Measurements from ENCODE around the gene RYR2. TPM values are rescaled to one million over a fixed set of nuclear protein-coding genes. Genes with fewer than 3 reads are reported as not detected.

The RYR2 gene
- total RNA-seq, 1 donor from 2014 or later, result 0.19 TPM

GRCh38 chr1:237760951-237761350 lies 719.0 kb downstream of the RYR2 start:
- DNase-seq (ENCODE audit: low spot score, unreplicated experiment), result no peak
- H3K27ac Mint-ChIP-seq, result no peak overlapping the region
- H3K9me3 Mint-ChIP-seq (ENCODE audit: low read depth), result no peaks in the 10 kb centered on the region
- H3K27me3 Mint-ChIP-seq, result no peaks in the 10 kb centered on the region
- H3K36me3 Mint-ChIP-seq (ENCODE audit: insufficient read depth), result no peaks in the 10 kb centered on the region
- TF ChIP-seq CTCF (IDR thresholded peaks at IDR 0.05; ENCODE audit: unreplicated experiment), result no peak
- no peak overlapping the region for H3K4me3 Mint-ChIP-seq (ENCODE audit: low read depth)
- peaks cover 12% of the 10 kb centered on the region for H3K4me1 Mint-ChIP-seq (ENCODE audit: low read depth)

- no peak for TF ChIP-seq CTCF (IDR thresholded peaks at IDR 0.05; ENCODE audit: unreplicated experiment)
- H3K27ac Mint-ChIP-seq, result no peak overlapping the region
- no peak for DNase-seq (ENCODE audit: low spot score, unreplicated experiment)
- H3K4me1 Mint-ChIP-seq (ENCODE audit: low read depth), result peaks cover 12% of the 10 kb centered on the region
- no peak overlapping the region for H3K4me3 Mint-ChIP-seq (ENCODE audit: low read depth)
- H3K27me3 Mint-ChIP-seq, result no peaks in the 10 kb centered on the region
- no peaks in the 10 kb centered on the region for H3K9me3 Mint-ChIP-seq (ENCODE audit: low read depth)
- H3K36me3 Mint-ChIP-seq (ENCODE audit: insufficient read depth), result no peaks in the 10 kb centered on the region
These were observed 721.2 kb downstream of the RYR2 start for GRCh38 chr1:237763137-237763536.

- Mint-ChIP-seq H3K27me3 (no peaks in the 10 kb centered on the region), H3K4me3 (ENCODE audit: low read depth) (no peak overlapping the region), H3K4me1 (ENCODE audit: low read depth) (peaks cover 12% of the 10 kb centered on the region), H3K9me3 (ENCODE audit: low read depth) (no peaks in the 10 kb centered on the region), H3K27ac (no peak overlapping the region), H3K36me3 (ENCODE audit: insufficient read depth) (no peaks in the 10 kb centered on the region)
- no peak for TF ChIP-seq CTCF (IDR thresholded peaks at IDR 0.05; ENCODE audit: unreplicated experiment)
- no peak for DNase-seq (ENCODE audit: low spot score, unreplicated experiment)
These were observed 721.8 kb downstream of the RYR2 start for GRCh38 chr1:237763751-237764150.

GRCh38 chr1:237769916-237770315 lies 727.9 kb downstream of the RYR2 start:
- no peak for TF ChIP-seq CTCF (IDR thresholded peaks at IDR 0.05; ENCODE audit: unreplicated experiment)
- Mint-ChIP-seq H3K4me3 (ENCODE audit: low read depth) (no peak overlapping the region), H3K4me1 (ENCODE audit: low read depth) (peaks cover 6% of the 10 kb centered on the region), H3K9me3 (ENCODE audit: low read depth) (no peaks in the 10 kb centered on the region), H3K27me3 (no peaks in the 10 kb centered on the region), H3K36me3 (ENCODE audit: insufficient read depth) (no peaks in the 10 kb centered on the region), H3K27ac (no peak overlapping the region)
- DNase-seq (ENCODE audit: low spot score, unreplicated experiment), result no peak

GRCh38 chr1:237772009-237772408 lies 730.0 kb downstream of the RYR2 start:
- Mint-ChIP-seq H3K4me1 (ENCODE audit: low read depth) (peaks cover 6% of the 10 kb centered on the region), H3K4me3 (ENCODE audit: low read depth) (no peak overlapping the region), H3K27me3 (no peaks in the 10 kb centered on the region), H3K9me3 (ENCODE audit: low read depth) (no peaks in the 10 kb centered on the region), H3K27ac (no peak overlapping the region), H3K36me3 (ENCODE audit: insufficient read depth) (no peaks in the 10 kb centered on the region)
- DNase-seq (ENCODE audit: low spot score, unreplicated experiment), result no peak
- TF ChIP-seq CTCF (IDR thresholded peaks at IDR 0.05; ENCODE audit: unreplicated experiment), result no peak

All from progenitor cell of endocrine pancreas (in vitro differentiated cells).